NK-92 (cell line): ENCODE data around the gene IGIP.

Source experiments
- DNase-seq: peaks from one replicate; lab custom pipeline; 2025; ENCODE audit not compliant: unreplicated experiment; lab: John Stamatoyannopoulos, UW

IGIP gene

GRCh38 chr5:140125637-140126036 lies at the start of gene IGIP:
TSS of gene IGIP (plus strand) at chr5:140125937. CDS start at chr5:140128477, 2,540 bp downstream.
- no peak for DNase-seq

- no peak for DNase-seq
Measured at GRCh38 chr5:140076142-140076541, 49.6 kb upstream of the IGIP start.

- DNase-seq, result no peak
Measured at GRCh38 chr5:140076788-140077187, 48.9 kb upstream of the IGIP start.

- DNase-seq, result no peak
Measured at GRCh38 chr5:140083120-140083519, 42.6 kb upstream of the IGIP start.

GRCh38 chr5:140083650-140084049 lies 42.1 kb upstream of the IGIP start:
- DNase-seq, result no peak

GRCh38 chr5:140084541-140084940 lies 41.2 kb upstream of the IGIP start:
- DNase-seq, result no peak

- no peak for DNase-seq
Measured at GRCh38 chr5:140090251-140090650, 35.5 kb upstream of the IGIP start.

GRCh38 chr5:140093179-140093578 lies 32.6 kb upstream of the IGIP start:
- no peak for DNase-seq

- no peak for DNase-seq
Measured at GRCh38 chr5:140093866-140094265, 31.9 kb upstream of the IGIP start.

- no peak for DNase-seq
Measured at GRCh38 chr5:140094889-140095288, 30.8 kb upstream of the IGIP start.

GRCh38 chr5:140101179-140101578 lies 24.6 kb upstream of the IGIP start:
- no peak for DNase-seq

GRCh38 chr5:140103154-140103553 lies 22.6 kb upstream of the IGIP start:
- DNase-seq, result no peak

GRCh38 chr5:140104100-140104499 lies 21.6 kb upstream of the IGIP start:
- DNase-seq, result no peak

GRCh38 chr5:140106101-140106500 lies 19.6 kb upstream of the IGIP start:
- no peak for DNase-seq

GRCh38 chr5:140106805-140107311 lies 18.9 kb upstream of the IGIP start:
- no peak for DNase-seq

- DNase-seq, result peak; percentile 40
Measured at GRCh38 chr5:140107312-140108092, 18.2 kb upstream of the IGIP start.

GRCh38 chr5:140108093-140109017 lies 17.4 kb upstream of the IGIP start:
- no peak for DNase-seq

GRCh38 chr5:140109018-140109758 lies 16.5 kb upstream of the IGIP start:
- no peak for DNase-seq

- no peak for DNase-seq
Measured at GRCh38 chr5:140109759-140110645, 15.7 kb upstream of the IGIP start.

- DNase-seq, result no peak
Measured at GRCh38 chr5:140110646-140110957, 15.1 kb upstream of the IGIP start.
